AG04450 (cell line): Measurements from ENCODE around the gene ANKRD7. TPM values are rescaled to one million over a fixed set of nuclear protein-coding genes. Genes with fewer than 3 reads are reported as not detected.

Source experiments
- CTCF ChIA-PET: fragments of 300-600, 350-600 bp; formaldehyde crosslinking; extraction: SDS; loops from one replicate; lab custom pipeline; 2022; ENCODE audit warnings: antibody characterized with exemption, inconsistent platforms; lab: Charles Lee
- POLR2A ChIA-PET: fragments of 350-600 bp; formaldehyde crosslinking; extraction: SDS; loops from one replicate; lab custom pipeline; 2021; ENCODE audit warnings: antibody characterized with exemption, inconsistent platforms; lab: Yijun Ruan, JAX
- DNase-seq: peaks from one replicate; pipeline ENCODE4 v3.0.0-alpha.2; 2011; ENCODE audit warnings: low read depth, low spot score
- H3K27ac ChIP-seq: one replicate; pipeline ENCODE4 v1.5.1; 2012; ENCODE audit warnings: low read depth, low read length, control low read depth
- H3K27me3 ChIP-seq: one replicate; pipeline ENCODE4 v1.6.0; 2012; ENCODE audit warnings: low read length; ENCODE audit not compliant: control insufficient read depth, insufficient read depth
- H3K4me3 ChIP-seq: 2 replicates; pipeline ENCODE4 v1.5.1; 2011; ENCODE audit warnings: mild to moderate bottlenecking, low read depth, low read length, control low read depth
- H3K9me3 ChIP-seq: 2 replicates; pipeline ENCODE4 v1.5.1; 2012; ENCODE audit warnings: low read length; ENCODE audit not compliant: control insufficient read depth, insufficient read depth
- polyA plus RNA-seq: library from polyadenylated mRNA; depleted of rRNA; stranded (reverse); fragments of >200 nt; gene quantifications from 2 replicates; pipeline ENCODE4 v1.2.3, GENCODE V29; 2011; rRNA removed
- TF ChIP-seq, protein P1 (sequence below): IDR thresholded peaks from 2 replicates; pipeline ENCODE4 v1.5.1; 2011; ENCODE audit warnings: low read depth, low read length, control low read depth, inconsistent platforms

The ANKRD7 gene
- polyA plus RNA-seq, 1 experiment, result 0.50 TPM

GRCh38 chr7:118289476-118289875, 65.0 kb downstream of the ANKRD7 start:
- Histone ChIP-seq H3K27ac (no peak overlapping the region), H3K4me3 (no peak overlapping the region), H3K27me3 (no peaks in the 10 kb centered on the region), H3K9me3 (no peaks in the 10 kb centered on the region)
- ChIA-PET POLR2A (no interaction called here), CTCF (no interaction called here)
- TF ChIP-seq, protein P1, sequence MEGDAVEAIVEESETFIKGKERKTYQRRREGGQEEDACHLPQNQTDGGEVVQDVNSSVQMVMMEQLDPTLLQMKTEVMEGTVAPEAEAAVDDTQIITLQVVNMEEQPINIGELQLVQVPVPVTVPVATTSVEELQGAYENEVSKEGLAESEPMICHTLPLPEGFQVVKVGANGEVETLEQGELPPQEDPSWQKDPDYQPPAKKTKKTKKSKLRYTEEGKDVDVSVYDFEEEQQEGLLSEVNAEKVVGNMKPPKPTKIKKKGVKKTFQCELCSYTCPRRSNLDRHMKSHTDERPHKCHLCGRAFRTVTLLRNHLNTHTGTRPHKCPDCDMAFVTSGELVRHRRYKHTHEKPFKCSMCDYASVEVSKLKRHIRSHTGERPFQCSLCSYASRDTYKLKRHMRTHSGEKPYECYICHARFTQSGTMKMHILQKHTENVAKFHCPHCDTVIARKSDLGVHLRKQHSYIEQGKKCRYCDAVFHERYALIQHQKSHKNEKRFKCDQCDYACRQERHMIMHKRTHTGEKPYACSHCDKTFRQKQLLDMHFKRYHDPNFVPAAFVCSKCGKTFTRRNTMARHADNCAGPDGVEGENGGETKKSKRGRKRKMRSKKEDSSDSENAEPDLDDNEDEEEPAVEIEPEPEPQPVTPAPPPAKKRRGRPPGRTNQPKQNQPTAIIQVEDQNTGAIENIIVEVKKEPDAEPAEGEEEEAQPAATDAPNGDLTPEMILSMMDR, result no peak
- no peak for DNase-seq

Other genes with a start within 250 kb of the ANKRD7 start
- 37.1 and 42.6 TPM in 2 replicates for gene LSM8, start 40.5 kb upstream of the ANKRD7 start, polyA plus RNA-seq